LNCaP clone FGC (cell line): ENCODE measurements around the gene DMTF1.

Experiments used
- DNase-seq: peaks from one replicate; pipeline ENCODE4 v3.0.0-alpha.2; 2011; ENCODE audit warnings: low read depth
- H3K4me3 ChIP-seq: 2 replicates; pipeline ENCODE4 v1.5.1; 2011; ENCODE audit warnings: mild to moderate bottlenecking, low read depth, low read length, control low read depth
- CTCF ChIP-seq: IDR thresholded peaks from 2 replicates; pipeline ENCODE4 v1.5.1; 2012; ENCODE audit warnings: mild to moderate bottlenecking; ENCODE audit not compliant: control insufficient read depth, insufficient read depth; ENCODE audit errors: extremely low read depth

DMTF1 gene

GRCh38 chr7:87129332-87129731 is 22.9 kb upstream of the DMTF1 start:
- no peak for TF ChIP-seq CTCF
- no peak overlapping the region for H3K4me3 ChIP-seq

GRCh38 chr7:87129848-87130247 is 22.4 kb upstream of the DMTF1 start:
- TF ChIP-seq CTCF, result no peak
- H3K4me3 ChIP-seq, result no peak overlapping the region
- DNase-seq, result no peak

More at GRCh38 chr7:87129332-87129731, 22.9 kb upstream of the DMTF1 start:
- DNase-seq, result no peak

- no peak overlapping the region for H3K4me3 ChIP-seq
- no peak for DNase-seq
- no peak for TF ChIP-seq CTCF
Observed at GRCh38 chr7:87131771-87132170, 20.5 kb upstream of the DMTF1 start.

- no peak overlapping the region for H3K4me3 ChIP-seq
- DNase-seq, result no peak
- no peak for TF ChIP-seq CTCF
Observed at GRCh38 chr7:87137271-87137670, 15.0 kb upstream of the DMTF1 start.

GRCh38 chr7:87139514-87139913 is 12.7 kb upstream of the DMTF1 start:
- TF ChIP-seq CTCF, result no peak
- no peak for DNase-seq

GRCh38 chr7:87140271-87140748 is 11.9 kb upstream of the DMTF1 start:
- TF ChIP-seq CTCF, result no peak
- no peak overlapping the region for H3K4me3 ChIP-seq
- no peak for DNase-seq

More at GRCh38 chr7:87139514-87139913, 12.7 kb upstream of the DMTF1 start:
- no peak overlapping the region for H3K4me3 ChIP-seq

- no peak overlapping the region for H3K4me3 ChIP-seq
- TF ChIP-seq CTCF, result no peak
- no peak for DNase-seq
Observed at GRCh38 chr7:87144173-87144657, 8.0 kb upstream of the DMTF1 start.
